Spleen (tissue), 7 donors: ENCODE results near the gene NGFR.

Experiments used
- POLR2A ChIP-seq, 3 donors: fragments of 450-650 bp; IDR thresholded peaks; one replicate each; pipeline ENCODE4 v1.5.1; 2017; ENCODE audit warnings: antibody characterized with exemption in 3 of 3, mild to moderate bottlenecking in 1 of 3
- TF ChIP-seq, protein P1 (sequence below), 11 experiments: fragments of 200-600 bp in 7 of 11; fragments of 450-650 bp in 4 of 11; sonication (generic) in 4 of 11; IDR thresholded peaks in 8 of 11; conservative IDR thresholded peaks in 3 of 11; 1 replicate in 7 of 11; 2 replicates in 4 of 11; pipeline versions ENCODE4 v1.4.0 to v1.8.0; 2016 to 2021; ENCODE audit warnings: antibody characterized with exemption in 11 of 11, inconsistent platforms in 4 of 11, mild to moderate bottlenecking in 1 of 11
- donor health status: DM: no; HTN: no; CAD: no; lungs with moderate emphysema.
- donor health status: DM: no; HTN: no; CAD: no.
- donor health status: DM: no; HTN: no; CAD: no.

DNA sequence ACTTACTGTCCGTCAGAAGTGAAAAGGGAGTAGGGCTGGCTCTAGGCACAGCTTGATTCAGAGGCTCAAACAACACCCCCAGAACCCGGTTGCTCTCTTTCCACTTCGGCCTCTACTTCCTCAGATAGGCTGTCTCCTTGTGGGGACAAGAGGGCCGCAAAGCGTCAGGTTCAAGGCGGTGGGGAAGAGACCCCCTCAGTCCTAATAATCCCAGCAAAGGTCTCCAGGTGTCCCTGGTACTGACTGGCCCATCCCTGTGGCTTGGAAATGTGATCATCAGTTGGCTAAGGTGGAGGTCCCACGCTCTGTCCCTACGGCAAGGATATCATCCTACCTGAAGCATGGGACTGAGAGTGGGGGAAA lies 26.0 kb downstream of the NGFR start:
- TF ChIP-seq, protein P1, sequence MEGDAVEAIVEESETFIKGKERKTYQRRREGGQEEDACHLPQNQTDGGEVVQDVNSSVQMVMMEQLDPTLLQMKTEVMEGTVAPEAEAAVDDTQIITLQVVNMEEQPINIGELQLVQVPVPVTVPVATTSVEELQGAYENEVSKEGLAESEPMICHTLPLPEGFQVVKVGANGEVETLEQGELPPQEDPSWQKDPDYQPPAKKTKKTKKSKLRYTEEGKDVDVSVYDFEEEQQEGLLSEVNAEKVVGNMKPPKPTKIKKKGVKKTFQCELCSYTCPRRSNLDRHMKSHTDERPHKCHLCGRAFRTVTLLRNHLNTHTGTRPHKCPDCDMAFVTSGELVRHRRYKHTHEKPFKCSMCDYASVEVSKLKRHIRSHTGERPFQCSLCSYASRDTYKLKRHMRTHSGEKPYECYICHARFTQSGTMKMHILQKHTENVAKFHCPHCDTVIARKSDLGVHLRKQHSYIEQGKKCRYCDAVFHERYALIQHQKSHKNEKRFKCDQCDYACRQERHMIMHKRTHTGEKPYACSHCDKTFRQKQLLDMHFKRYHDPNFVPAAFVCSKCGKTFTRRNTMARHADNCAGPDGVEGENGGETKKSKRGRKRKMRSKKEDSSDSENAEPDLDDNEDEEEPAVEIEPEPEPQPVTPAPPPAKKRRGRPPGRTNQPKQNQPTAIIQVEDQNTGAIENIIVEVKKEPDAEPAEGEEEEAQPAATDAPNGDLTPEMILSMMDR (IDR thresholded peaks at IDR 0.05 in 8 of 11, conservative IDR thresholded peaks at IDR 0.05 in 3 of 11): no peak
- TF ChIP-seq POLR2A (IDR thresholded peaks at IDR 0.05): no peak
